Ovary (tissue), 3 donors: Measurements from ENCODE around the gene ZNF280D.

ENCODE experiments used
- POLR2A ChIP-seq: fragments of 450-650 bp; IDR thresholded peaks from one replicate; pipeline ENCODE4 v1.6.1; 2017; ENCODE audit warnings: antibody characterized with exemption, mild to moderate bottlenecking, moderate library complexity
- TF ChIP-seq, protein P1 (sequence below), 3 donors: fragments of 450-650 bp in 2 of 3; fragments of 200-600 bp in 1 of 3; IDR thresholded peaks; one replicate each; pipeline versions ENCODE4 v1.5.1 to v1.8.0; 2016 to 2022; ENCODE audit warnings: antibody characterized with exemption in 3 of 3, mild to moderate bottlenecking in 1 of 3
- donor health status: DM: no; HTN: no; CAD: no.

DNA sequence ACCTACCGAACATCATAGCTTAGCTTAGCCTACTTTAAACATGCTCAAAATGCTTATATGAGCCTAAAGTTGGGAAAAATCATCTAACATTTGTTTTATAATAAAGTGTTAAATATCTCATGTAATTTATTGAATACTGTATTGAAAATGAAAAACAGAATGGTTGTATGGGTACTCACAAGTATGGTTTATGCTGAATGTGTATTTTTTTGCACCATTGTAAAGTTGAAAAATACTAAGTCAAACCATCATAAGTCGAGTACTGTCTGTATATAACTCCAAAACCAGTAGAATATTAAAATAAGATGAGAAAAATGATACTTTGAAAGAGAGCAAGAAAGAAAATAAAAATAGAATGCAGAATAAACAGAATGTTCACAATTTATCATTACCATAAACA lies 115.7 kb downstream of the ZNF280D start:
- TF ChIP-seq, protein P1, sequence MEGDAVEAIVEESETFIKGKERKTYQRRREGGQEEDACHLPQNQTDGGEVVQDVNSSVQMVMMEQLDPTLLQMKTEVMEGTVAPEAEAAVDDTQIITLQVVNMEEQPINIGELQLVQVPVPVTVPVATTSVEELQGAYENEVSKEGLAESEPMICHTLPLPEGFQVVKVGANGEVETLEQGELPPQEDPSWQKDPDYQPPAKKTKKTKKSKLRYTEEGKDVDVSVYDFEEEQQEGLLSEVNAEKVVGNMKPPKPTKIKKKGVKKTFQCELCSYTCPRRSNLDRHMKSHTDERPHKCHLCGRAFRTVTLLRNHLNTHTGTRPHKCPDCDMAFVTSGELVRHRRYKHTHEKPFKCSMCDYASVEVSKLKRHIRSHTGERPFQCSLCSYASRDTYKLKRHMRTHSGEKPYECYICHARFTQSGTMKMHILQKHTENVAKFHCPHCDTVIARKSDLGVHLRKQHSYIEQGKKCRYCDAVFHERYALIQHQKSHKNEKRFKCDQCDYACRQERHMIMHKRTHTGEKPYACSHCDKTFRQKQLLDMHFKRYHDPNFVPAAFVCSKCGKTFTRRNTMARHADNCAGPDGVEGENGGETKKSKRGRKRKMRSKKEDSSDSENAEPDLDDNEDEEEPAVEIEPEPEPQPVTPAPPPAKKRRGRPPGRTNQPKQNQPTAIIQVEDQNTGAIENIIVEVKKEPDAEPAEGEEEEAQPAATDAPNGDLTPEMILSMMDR (IDR thresholded peaks at IDR 0.05) = no peak
- TF ChIP-seq POLR2A = no peak
